HCT116 (cell line): ENCODE data around the gene ZBTB42. TPM values are rescaled to one million over a fixed set of nuclear protein-coding genes. Genes with fewer than 3 reads are reported as not detected.

Source experiments
- ATAC-seq: fragments of 200-7000 bp; cut with Tn5 transposase; 2 replicates; pipeline ENCODE4 v1.9.1; 2020; ENCODE audit warnings: mild to moderate bottlenecking, moderate library complexity
- BruUV-seq: library from RNA; stranded (reverse); fragments of 400-500 nt; replicated peaks from 2 replicates; lab custom pipeline; 2021; lab: Mats Ljungman, UMichigan
- CTCF ChIA-PET: fragments of 300-600 bp; sonication (Branson Sonifier 250); formaldehyde crosslinking; loops from one replicate; lab custom pipeline; 2021; ENCODE audit warnings: antibody characterized with exemption; lab: Charles Lee
- POLR2A ChIA-PET: fragments of 300-600, 350-600 bp; sonication (Branson Sonifier 250); formaldehyde crosslinking; loops from one replicate; lab custom pipeline; 2021; ENCODE audit warnings: antibody characterized with exemption; lab: Charles Lee
- RAD21 ChIA-PET, 2 experiments: fragments of 300-600 bp; sonication (Branson Sonifier 250); formaldehyde crosslinking; loops; one replicate each; lab custom pipeline; 2023; ENCODE audit warnings: low total read pairs in 2 of 2; ENCODE audit not compliant: uncharacterized antibody in 2 of 2, unreplicated experiment in 2 of 2, low non-redundant PET in 1 of 2; lab: Charles Lee
- DNase-seq: peaks from one replicate; pipeline ENCODE4 v3.0.0-alpha.2; 2010; ENCODE audit warnings: low read depth, low spot score
- H2AFZ ChIP-seq: fragments of 200-600 bp; shearing (Covaris generic), sonication (generic); 2 replicates; pipeline ENCODE4 v1.6.1; 2017; ENCODE audit warnings: low read depth, mixed run types, mixed read lengths, antibody characterized with exemption, low read length; ENCODE audit not compliant: poor library complexity, severe bottlenecking
- H3K27ac ChIP-seq: 2 replicates; pipeline ENCODE4 v1.5.1; 2012; ENCODE audit warnings: low read depth, low read length
- H3K27me3 ChIP-seq: fragments of 200-600 bp; sonication (generic); 2 replicates; pipeline ENCODE4 v1.6.1; 2016; ENCODE audit warnings: mixed run types, low read length, mixed read lengths; ENCODE audit not compliant: insufficient read depth
- H3K36me3 ChIP-seq, 2 experiments: fragments of 200-500 bp in 1 of 2; fragments of 200-600 bp in 1 of 2; sonication (Bioruptor generic) in 1 of 2; sonication (generic) in 1 of 2; 2 replicates each; pipeline versions ENCODE4 v1.5.1 to v1.6.1; 2014 to 2016; ENCODE audit warnings: low read length in 2 of 2, inconsistent platforms in 1 of 2, mixed read lengths in 1 of 2, mixed run types in 1 of 2; ENCODE audit not compliant: insufficient read depth in 2 of 2, control insufficient read depth in 1 of 2
- H3K4me1 ChIP-seq, 2 experiments: fragments of 200-600 bp in 1 of 2; sonication (generic) in 1 of 2; 2 replicates each; pipeline versions ENCODE4 v1.5.1 to v1.6.1; 2012 to 2017; ENCODE audit warnings: low read length in 2 of 2, inconsistent platforms in 1 of 2, mild to moderate bottlenecking in 1 of 2, mixed read lengths in 1 of 2, mixed run types in 1 of 2, moderate library complexity in 1 of 2; ENCODE audit not compliant: insufficient read depth in 2 of 2, control insufficient read depth in 1 of 2
- H3K4me2 ChIP-seq: fragments of 200-600 bp; sonication (generic); 2 replicates; pipeline ENCODE4 v1.6.1; 2017; ENCODE audit warnings: mixed run types, low read length, mixed read lengths
- H3K4me3 ChIP-seq, 2 experiments: fragments of 200-600 bp in 1 of 2; sonication (generic) in 1 of 2; replicated peaks in 1 of 2; 2 replicates each; pipeline ENCODE4 v1.5.1; 2011 to 2016; ENCODE audit warnings: low read length in 2 of 2, control low read depth in 1 of 2, low read depth in 1 of 2, mild to moderate bottlenecking in 1 of 2, mixed read lengths in 1 of 2, mixed run types in 1 of 2
- H3K79me2 ChIP-seq: fragments of 200-600 bp; sonication (generic); 2 replicates; pipeline ENCODE4 v1.6.1; 2017; ENCODE audit warnings: mild to moderate bottlenecking, mixed run types, low read length, moderate library complexity, mixed read lengths; ENCODE audit not compliant: insufficient read depth
- H3K9ac ChIP-seq: fragments of 200-600 bp; sonication (generic); 2 replicates; pipeline ENCODE4 v1.6.1; 2016; ENCODE audit warnings: low read length, mixed read lengths
- H3K9me2 ChIP-seq: fragments of 200-600 bp; sonication (generic), shearing (Covaris generic); 2 replicates; pipeline ENCODE4 v1.6.1; 2017; ENCODE audit warnings: mixed run types, mild to moderate bottlenecking, moderate library complexity; ENCODE audit not compliant: insufficient read depth
- H3K9me3 ChIP-seq, 2 experiments: fragments of 200-500 bp in 1 of 2; fragments of 200-600 bp in 1 of 2; sonication (Bioruptor generic) in 1 of 2; sonication (generic) in 1 of 2; 2 replicates each; pipeline ENCODE4 v1.6.1; 2014 to 2017; ENCODE audit warnings: low read length in 2 of 2, mixed read lengths in 2 of 2, inconsistent platforms in 1 of 2, low read depth in 1 of 2, mild to moderate bottlenecking in 1 of 2, mixed run types in 1 of 2, moderate library complexity in 1 of 2; ENCODE audit not compliant: control insufficient read depth in 1 of 2, insufficient read depth in 1 of 2
- H4K20me1 ChIP-seq: fragments of 200-600 bp; sonication (generic), shearing (Covaris generic); 2 replicates; pipeline ENCODE4 v1.6.1; 2017; ENCODE audit warnings: mixed run types, mild to moderate bottlenecking, moderate library complexity; ENCODE audit not compliant: insufficient read depth
- CBX3 ChIP-seq: IDR thresholded peaks from 2 replicates; pipeline ENCODE4 v1.6.1; 2012; ENCODE audit warnings: low read depth
- EGR1 ChIP-seq: IDR thresholded peaks from 2 replicates; pipeline ENCODE4 v1.6.1; 2012; ENCODE audit warnings: low read depth
- ELF1 ChIP-seq: IDR thresholded peaks from 2 replicates; pipeline ENCODE4 v1.6.1; 2012; ENCODE audit warnings: low read depth, borderline replicate concordance
- EZH2 ChIP-seq: fragments of 200-600 bp; sonication (generic); IDR thresholded peaks from 2 replicates; pipeline ENCODE4 v1.6.1; 2017; ENCODE audit warnings: antibody characterized with exemption, mixed run types
- EZH2phosphoT487 ChIP-seq: fragments of 200-600 bp; IDR thresholded peaks from 2 replicates; pipeline ENCODE4 v1.6.1; 2018; ENCODE audit warnings: antibody characterized with exemption, borderline replicate concordance
- FOSL1 ChIP-seq: IDR thresholded peaks from 2 replicates; pipeline ENCODE4 v1.6.1; 2012; ENCODE audit warnings: low read depth
- POLR2A ChIP-seq: IDR thresholded peaks from 2 replicates; pipeline ENCODE4 v1.7.0; 2011; ENCODE audit warnings: borderline replicate concordance; ENCODE audit not compliant: insufficient read depth, insufficient read length; ENCODE audit errors: extremely low read depth
- RAD21 ChIP-seq: IDR thresholded peaks from 2 replicates; pipeline ENCODE4 v1.6.1; 2012; ENCODE audit warnings: low read depth, mild to moderate bottlenecking
- SRF ChIP-seq: IDR thresholded peaks from 2 replicates; pipeline ENCODE4 v1.6.1; 2012; ENCODE audit warnings: low read depth
- TCF7L2 ChIP-seq: IDR thresholded peaks from 2 replicates; pipeline ENCODE4 v1.7.0; 2011; ENCODE audit warnings: borderline replicate concordance, inconsistent platforms; ENCODE audit not compliant: insufficient read depth, insufficient read length; ENCODE audit errors: extremely low read depth
- YY1 ChIP-seq: IDR thresholded peaks from 2 replicates; pipeline ENCODE4 v1.6.1; 2011; ENCODE audit warnings: low read length, low read depth, moderate library complexity, mild to moderate bottlenecking; ENCODE audit not compliant: insufficient replicate concordance; ENCODE audit errors: extremely low read depth
- intact Hi-C: fragments of 100-400 bp; cut with micrococcal nuclease; formaldehyde crosslinking; loops from 2 replicates; pipeline ENCODE4 v1.10.0; 2022
- total RNA-seq: library from RNA; stranded (reverse); gene quantifications from one replicate; pipeline ENCODE4 v1.2.1, GENCODE V29; 2021; ENCODE audit not compliant: unreplicated experiment
- TF ChIP-seq, protein P1 (sequence below): IDR thresholded peaks from 2 replicates; pipeline ENCODE4 v1.6.1; 2012; ENCODE audit warnings: low read depth
- TF ChIP-seq, protein P2 (sequence below): IDR thresholded peaks from 2 replicates; pipeline ENCODE4 v1.6.1; 2012

ZBTB42 gene
- total RNA-seq, 1 experiment from 2014 or later: 4.4 TPM

GRCh38 chr14:104769324-104770071, 31.4 kb upstream of the ZBTB42 start (continued):
- TF ChIP-seq, protein P1, sequence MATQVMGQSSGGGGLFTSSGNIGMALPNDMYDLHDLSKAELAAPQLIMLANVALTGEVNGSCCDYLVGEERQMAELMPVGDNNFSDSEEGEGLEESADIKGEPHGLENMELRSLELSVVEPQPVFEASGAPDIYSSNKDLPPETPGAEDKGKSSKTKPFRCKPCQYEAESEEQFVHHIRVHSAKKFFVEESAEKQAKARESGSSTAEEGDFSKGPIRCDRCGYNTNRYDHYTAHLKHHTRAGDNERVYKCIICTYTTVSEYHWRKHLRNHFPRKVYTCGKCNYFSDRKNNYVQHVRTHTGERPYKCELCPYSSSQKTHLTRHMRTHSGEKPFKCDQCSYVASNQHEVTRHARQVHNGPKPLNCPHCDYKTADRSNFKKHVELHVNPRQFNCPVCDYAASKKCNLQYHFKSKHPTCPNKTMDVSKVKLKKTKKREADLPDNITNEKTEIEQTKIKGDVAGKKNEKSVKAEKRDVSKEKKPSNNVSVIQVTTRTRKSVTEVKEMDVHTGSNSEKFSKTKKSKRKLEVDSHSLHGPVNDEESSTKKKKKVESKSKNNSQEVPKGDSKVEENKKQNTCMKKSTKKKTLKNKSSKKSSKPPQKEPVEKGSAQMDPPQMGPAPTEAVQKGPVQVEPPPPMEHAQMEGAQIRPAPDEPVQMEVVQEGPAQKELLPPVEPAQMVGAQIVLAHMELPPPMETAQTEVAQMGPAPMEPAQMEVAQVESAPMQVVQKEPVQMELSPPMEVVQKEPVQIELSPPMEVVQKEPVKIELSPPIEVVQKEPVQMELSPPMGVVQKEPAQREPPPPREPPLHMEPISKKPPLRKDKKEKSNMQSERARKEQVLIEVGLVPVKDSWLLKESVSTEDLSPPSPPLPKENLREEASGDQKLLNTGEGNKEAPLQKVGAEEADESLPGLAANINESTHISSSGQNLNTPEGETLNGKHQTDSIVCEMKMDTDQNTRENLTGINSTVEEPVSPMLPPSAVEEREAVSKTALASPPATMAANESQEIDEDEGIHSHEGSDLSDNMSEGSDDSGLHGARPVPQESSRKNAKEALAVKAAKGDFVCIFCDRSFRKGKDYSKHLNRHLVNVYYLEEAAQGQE: no peak
- TF ChIP-seq EZH2: no peak

DNA sequence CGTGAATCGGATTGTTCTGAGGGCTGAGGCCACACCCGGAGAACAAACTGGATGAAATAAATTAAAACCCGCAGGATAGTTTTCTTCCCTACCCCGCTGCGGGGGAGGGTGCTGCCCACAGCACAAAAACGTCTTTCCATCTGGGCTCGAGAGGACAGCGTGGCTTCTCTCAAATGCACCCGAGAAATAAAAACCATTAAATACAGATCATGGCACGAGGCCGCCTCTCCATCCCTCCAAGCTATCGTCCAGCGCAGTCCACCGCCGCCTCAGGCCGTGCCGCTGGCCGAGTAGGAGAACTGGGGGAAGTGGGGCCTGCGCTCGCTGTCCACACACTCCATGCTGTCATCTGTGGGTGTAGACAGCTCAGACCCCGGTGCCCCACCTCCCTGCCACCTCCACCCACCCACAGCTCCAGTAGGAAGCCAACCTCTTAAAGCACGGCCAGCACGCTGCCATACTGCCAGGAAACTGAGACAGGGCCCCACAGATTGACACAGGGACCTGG, 30.8 kb upstream of the ZBTB42 start:
- intact Hi-C loops: no loop called here
- no peak overlapping the region for H3K27ac ChIP-seq
- POLR2A ChIA-PET: no interaction called here
- RAD21 ChIA-PET: no interaction called here
- H3K9me2 ChIP-seq: no peaks in the 10 kb centered on the region
- peaks cover 0 to 11% of the 10 kb centered on the region in 2 experiments; a peak in 2 of 4 replicates for H3K9me3 ChIP-seq
- H2AFZ ChIP-seq: no peak overlapping the region
- H3K4me3 ChIP-seq: no peak overlapping the region
- BruUV-seq: no TSS peak
- H3K36me3 ChIP-seq: peaks cover 0 to 37% of the 10 kb centered on the region in 2 experiments; a peak in 3 of 4 replicates
- H3K27me3 ChIP-seq: no peaks in the 10 kb centered on the region
- H3K4me1 ChIP-seq: peaks cover 3 to 9% of the 10 kb centered on the region in 2 experiments; a peak in 3 of 4 replicates
- H4K20me1 ChIP-seq: no peaks in the 10 kb centered on the region
- no peak overlapping the region for H3K9ac ChIP-seq
- CTCF ChIA-PET: interaction anchor here (1.4 to 3.1 kb wide), 2 partner anchors 17 to 56 kb away, joined by 5 to 29 read pairs; partner anchors contain the start of gene SIVA1
- TF ChIP-seq, protein P1: no peak
- TF ChIP-seq POLR2A (no peak), EGR1 (no peak), ELF1 (no peak), TCF7L2 (no peak), CBX3 (no peak), SRF (no peak), EZH2 (no peak), RAD21 (no peak), EZH2phosphoT487 (no peak), FOSL1 (no peak), YY1 (no peak)
- TF ChIP-seq, protein P2, sequence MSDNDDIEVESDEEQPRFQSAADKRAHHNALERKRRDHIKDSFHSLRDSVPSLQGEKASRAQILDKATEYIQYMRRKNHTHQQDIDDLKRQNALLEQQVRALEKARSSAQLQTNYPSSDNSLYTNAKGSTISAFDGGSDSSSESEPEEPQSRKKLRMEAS: no peak
- TF ChIP-seq, all 23 proteins: peak for 0
- Histone ChIP-seq H3K79me2 (no peaks in the 10 kb centered on the region), H3K4me2 (no peak overlapping the region)
- ATAC-seq (no peak), DNase-seq (no peak)
